ENCODE results near the gene SCFD2.

SCFD2 gene

DNA sequence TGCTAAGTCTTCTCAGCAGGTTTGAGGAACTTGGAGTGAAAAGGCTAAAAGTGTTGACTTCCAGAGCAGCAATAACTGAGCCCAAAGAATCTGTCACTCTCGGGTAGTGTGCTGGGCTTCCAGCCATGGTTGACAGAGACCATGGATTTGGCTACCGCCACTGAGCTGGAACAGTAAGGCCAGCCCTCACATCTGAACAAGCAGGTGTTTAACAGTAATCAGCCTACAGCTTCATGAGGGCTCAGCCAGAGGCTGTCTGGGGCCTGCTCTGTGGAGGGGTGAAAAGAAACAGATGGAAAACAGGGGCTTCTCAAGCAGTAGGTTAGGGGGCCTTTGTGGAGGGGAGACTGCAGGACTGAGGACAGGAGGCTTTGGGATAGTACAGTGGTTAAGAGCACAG is 488.8 kb downstream of the SCFD2 start:
- TF ChIP-seq CTCF (IDR thresholded peaks at IDR 0.05; ENCODE audit: low read depth, low read length), result no peak
- no peak overlapping the region for H3K4me3 ChIP-seq (ENCODE audit: low read depth, low read length)

DNA sequence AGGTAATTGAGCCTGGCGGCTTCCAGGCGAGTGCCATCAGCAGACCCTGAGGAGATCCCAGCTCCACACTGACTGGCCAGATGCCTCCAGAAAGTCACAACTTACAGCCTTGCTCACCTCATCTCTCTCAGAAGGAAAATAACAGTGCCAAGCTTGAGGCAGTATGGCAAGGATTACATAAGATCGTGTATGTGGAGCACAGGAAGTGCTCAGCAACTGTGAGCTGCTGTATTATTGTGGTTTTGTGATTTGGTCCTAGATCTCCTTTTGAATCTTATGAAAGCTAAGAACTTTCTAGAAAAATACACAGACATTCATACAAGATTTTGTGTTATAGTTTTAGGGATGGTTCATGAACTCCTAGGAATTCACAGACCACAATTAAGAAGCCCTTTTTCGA is 489.8 kb downstream of the SCFD2 start:
- H3K4me3 ChIP-seq (ENCODE audit: low read depth, low read length), result no peak overlapping the region
- TF ChIP-seq CTCF (IDR thresholded peaks at IDR 0.05; ENCODE audit: low read depth, low read length), result no peak

DNA sequence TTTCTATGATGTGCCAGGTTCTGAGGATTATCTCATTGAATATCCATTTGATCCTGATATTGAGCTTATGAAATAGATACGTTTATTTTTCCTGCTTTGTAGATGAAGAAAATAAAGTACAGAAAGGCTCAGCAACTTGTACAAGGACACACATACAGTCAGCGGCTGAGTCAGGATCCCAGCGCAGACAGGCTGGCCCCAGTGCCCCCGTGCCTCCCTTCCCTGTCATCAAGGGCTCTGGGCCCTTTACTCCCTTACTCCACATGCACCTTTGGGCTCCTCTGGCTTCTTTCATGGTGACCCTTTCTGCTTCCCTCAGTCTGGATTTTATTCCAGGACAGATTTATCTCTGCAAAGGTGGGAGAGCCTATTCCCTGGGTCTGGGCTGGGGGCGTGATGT is 490.9 kb downstream of the SCFD2 start:
- TF ChIP-seq CTCF (IDR thresholded peaks at IDR 0.05; ENCODE audit: low read depth, low read length), result no peak
- no peak overlapping the region for H3K4me3 ChIP-seq (ENCODE audit: low read depth, low read length)

DNA sequence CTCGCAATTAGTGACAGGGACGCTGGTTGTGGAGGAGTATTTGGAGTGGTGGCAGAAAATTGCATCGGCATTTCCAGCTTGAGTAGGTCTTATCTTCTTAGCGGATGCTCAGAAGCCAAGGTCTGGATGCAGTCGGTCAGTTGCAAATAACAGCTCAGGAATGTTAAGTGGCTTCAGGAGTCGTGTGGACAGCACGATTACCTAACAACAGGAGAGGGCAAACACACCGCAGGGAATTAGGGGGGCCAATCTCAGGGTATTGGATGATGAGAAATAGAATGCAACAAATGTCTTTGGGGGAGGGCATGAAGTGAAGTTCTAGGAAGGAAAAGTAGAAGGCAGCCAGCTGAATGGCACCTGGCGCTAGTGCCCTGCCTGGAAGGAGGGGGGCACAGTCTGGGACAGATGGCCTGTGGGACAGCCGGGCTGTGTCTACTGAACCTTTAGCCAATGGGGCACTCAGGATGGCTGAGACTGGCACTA is 492.0 kb downstream of the SCFD2 start:
- TF ChIP-seq CTCF (IDR thresholded peaks at IDR 0.05; ENCODE audit: low read depth, low read length), result no peak
- no peak overlapping the region for H3K4me3 ChIP-seq (ENCODE audit: low read depth, low read length)

DNA sequence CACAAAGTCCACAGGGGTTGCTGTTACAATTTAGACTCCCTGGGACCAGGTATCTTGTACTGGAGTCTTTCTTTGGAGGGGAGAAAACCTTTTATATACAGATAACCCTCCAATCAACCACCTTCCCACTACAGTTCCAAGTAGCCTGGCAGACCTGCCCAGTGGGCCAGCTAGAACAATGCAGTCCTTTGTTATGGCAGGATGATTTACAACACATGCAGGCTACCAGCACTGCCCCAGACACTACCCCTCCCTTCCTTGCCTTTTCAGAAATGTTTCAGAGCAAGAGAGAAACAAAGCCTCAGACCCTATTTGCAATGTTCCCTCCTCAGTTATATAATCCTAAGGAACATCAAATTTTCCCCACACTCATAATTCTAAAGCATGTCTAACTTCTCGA is 492.7 kb downstream of the SCFD2 start:
- H3K4me3 ChIP-seq (ENCODE audit: low read depth, low read length), result no peak overlapping the region
- TF ChIP-seq CTCF (IDR thresholded peaks at IDR 0.05; ENCODE audit: low read depth, low read length), result no peak

DNA sequence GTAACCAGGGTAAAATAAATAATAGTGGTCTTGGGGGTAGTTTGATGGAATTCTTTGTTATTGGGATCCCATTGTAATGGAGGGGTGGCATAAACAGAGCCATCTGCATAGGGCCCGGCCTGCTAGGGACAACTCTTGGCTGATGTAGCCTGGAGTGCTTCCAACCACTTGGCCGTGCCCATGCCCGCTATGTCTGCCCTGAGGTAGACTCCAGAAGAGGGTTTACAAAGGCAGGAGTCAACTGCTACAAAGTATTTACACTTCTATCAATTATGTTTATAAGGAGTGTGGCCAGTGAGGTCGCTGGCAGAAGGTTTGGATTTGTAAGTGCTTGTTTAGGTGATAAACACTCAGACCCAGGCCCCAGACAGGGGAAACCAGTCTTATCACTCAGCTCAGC is 495.6 kb downstream of the SCFD2 start:
- no peak for TF ChIP-seq CTCF (IDR thresholded peaks at IDR 0.05; ENCODE audit: low read depth, low read length)
- no peak overlapping the region for H3K4me3 ChIP-seq (ENCODE audit: low read depth, low read length)

DNA sequence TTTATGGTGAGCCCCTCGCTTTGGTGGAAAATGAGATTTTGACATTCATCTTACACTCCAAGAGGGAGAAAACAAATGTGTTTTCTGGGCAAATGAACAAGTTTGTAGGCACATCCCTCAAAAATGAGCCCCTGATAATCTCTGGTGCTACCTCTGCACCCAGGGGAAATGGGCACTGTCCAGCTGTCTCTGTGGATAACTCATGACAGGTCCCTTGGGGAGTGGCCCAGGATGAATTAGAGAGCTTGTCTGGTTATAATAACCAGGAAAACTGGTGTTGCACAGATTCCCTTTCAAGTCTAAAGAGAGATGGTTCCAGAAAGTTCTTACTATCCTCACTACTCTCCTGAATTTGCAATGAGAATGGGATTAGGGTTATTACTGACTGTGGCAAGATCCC is 496.2 kb downstream of the SCFD2 start:
- no peak overlapping the region for H3K4me3 ChIP-seq (ENCODE audit: low read depth, low read length)
- TF ChIP-seq CTCF (IDR thresholded peaks at IDR 0.05; ENCODE audit: low read depth, low read length), result no peak
